Suprapubic skin (tissue), 4 donors: Measurements from ENCODE around the gene SUMF1.

Source experiments
- EP300 ChIP-seq: sonication (generic); formaldehyde crosslinking; IDR thresholded peaks from one replicate; pipeline ENCODE4 v1.6.1; 2017; ENCODE audit warnings: antibody characterized with exemption
- POLR2A ChIP-seq, 2 donors: fragments of 450-650 bp; IDR thresholded peaks; one replicate each; pipeline ENCODE4 v1.6.1; 2017; ENCODE audit warnings: antibody characterized with exemption in 2 of 2, mild to moderate bottlenecking in 2 of 2, moderate library complexity in 2 of 2
- POLR2AphosphoS5 ChIP-seq, 3 donors: sonication (generic); formaldehyde crosslinking; IDR thresholded peaks; one replicate each; pipeline ENCODE4 v1.6.1; 2017; ENCODE audit warnings: antibody characterized with exemption in 3 of 3
- TF ChIP-seq, protein P1 (sequence below), 2 donors: fragments of 200-600 bp in 1 of 2; fragments of 450-650 bp in 1 of 2; sonication (generic) in 1 of 2; IDR thresholded peaks; one replicate each; pipeline ENCODE4 v1.5.1; 2016 to 2019; ENCODE audit warnings: antibody characterized with exemption in 2 of 2, mild to moderate bottlenecking in 1 of 2, moderate library complexity in 1 of 2

DNA sequence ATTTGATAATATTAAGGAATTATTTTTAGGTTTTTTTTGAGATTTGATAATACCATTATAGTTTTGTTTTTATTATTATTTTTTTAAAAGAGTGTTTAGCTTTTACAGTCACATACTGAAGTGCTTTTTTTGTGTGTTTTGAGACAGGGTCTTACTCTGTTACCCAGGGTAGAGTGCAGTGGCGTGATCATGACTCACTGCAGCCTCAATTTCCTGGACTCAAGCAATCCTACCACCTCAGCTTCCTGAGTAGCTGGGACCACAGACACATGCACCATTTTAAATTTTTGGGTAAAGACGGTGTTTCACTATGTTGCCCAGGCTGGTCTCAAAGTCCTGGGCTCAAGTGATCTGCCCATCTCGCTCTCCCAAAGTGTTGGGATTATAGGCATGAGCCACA lies 73.0 kb downstream of the SUMF1 start:
- TF ChIP-seq POLR2A (IDR thresholded peaks at IDR 0.05), result no peak
- no peak for TF ChIP-seq POLR2AphosphoS5 (IDR thresholded peaks at IDR 0.05)
- TF ChIP-seq, protein P1, sequence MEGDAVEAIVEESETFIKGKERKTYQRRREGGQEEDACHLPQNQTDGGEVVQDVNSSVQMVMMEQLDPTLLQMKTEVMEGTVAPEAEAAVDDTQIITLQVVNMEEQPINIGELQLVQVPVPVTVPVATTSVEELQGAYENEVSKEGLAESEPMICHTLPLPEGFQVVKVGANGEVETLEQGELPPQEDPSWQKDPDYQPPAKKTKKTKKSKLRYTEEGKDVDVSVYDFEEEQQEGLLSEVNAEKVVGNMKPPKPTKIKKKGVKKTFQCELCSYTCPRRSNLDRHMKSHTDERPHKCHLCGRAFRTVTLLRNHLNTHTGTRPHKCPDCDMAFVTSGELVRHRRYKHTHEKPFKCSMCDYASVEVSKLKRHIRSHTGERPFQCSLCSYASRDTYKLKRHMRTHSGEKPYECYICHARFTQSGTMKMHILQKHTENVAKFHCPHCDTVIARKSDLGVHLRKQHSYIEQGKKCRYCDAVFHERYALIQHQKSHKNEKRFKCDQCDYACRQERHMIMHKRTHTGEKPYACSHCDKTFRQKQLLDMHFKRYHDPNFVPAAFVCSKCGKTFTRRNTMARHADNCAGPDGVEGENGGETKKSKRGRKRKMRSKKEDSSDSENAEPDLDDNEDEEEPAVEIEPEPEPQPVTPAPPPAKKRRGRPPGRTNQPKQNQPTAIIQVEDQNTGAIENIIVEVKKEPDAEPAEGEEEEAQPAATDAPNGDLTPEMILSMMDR (IDR thresholded peaks at IDR 0.05), result no peak
- no peak for TF ChIP-seq EP300
